Ishikawa (cell line): ENCODE measurements around the gene CCDC188.

Source experiments
- TEAD4 ChIP-seq: IDR thresholded peaks from 2 replicates; pipeline ENCODE4 v1.6.1; 2012
- ZBTB7A ChIP-seq: IDR thresholded peaks from 2 replicates; pipeline ENCODE4 v1.6.1; 2012; ENCODE audit warnings: low read depth

DNA sequence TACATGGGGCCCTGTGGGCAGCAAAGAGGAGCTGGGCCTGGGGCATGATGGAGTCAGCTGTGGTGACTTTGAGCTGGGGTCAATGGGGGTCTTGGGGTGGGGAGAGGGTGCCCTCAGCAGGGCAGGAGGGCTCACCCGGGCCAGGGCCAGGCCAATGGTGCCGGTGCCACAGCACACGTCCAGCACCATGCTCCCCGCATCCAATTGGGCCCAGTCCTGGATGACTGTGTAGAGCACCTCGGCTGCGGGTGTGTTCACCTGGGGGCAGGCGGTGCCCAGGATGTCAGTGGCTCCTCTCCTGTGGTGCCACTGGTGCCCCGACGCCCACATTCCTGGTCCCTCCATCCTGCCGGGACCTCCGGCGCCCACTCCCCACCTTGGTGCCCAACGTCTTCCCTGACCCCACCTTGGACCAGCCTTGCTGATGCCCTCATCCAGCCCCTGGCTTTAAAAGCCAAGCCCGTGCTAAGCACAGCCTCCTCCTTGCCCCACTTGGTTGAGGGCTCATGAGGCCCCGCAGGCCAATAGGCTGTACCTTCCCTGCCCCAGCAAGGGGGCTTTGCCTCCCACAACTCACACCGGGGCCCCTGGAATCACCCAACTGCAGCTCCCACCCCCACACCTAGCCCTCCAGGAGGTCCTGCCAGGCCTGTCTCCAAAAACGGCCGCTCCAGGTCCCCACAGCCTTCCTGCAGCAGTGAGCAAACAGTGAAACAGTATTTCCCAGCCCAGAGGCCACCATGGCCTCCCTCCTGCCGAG, 37.1 kb downstream of the CCDC188 start:
- TF ChIP-seq TEAD4, result no peak
- TF ChIP-seq ZBTB7A, result no peak
